Measurements from ENCODE around the gene FFAR2.

GRCh38 chr19:35429698-35430408 lies 18.2 kb upstream of the FFAR2 start:
- TF ChIP-seq CTCF (IDR thresholded peaks at IDR 0.05; ENCODE audit: low read depth, low read length, poor library complexity, severe bottlenecking) (no peak), EZH2phosphoT487 (IDR thresholded peaks at IDR 0.05; ENCODE audit: borderline replicate concordance, low read length) (no peak)

Data from DOHH2 (cell line).